Measurements from ENCODE around the gene IL1RAPL1. TPM values are rescaled to one million over a fixed set of nuclear protein-coding genes. Genes with fewer than 3 reads are reported as not detected.

IL1RAPL1 gene
- total RNA-seq, 1 donor from 2014 or later: 0.66 TPM

DNA sequence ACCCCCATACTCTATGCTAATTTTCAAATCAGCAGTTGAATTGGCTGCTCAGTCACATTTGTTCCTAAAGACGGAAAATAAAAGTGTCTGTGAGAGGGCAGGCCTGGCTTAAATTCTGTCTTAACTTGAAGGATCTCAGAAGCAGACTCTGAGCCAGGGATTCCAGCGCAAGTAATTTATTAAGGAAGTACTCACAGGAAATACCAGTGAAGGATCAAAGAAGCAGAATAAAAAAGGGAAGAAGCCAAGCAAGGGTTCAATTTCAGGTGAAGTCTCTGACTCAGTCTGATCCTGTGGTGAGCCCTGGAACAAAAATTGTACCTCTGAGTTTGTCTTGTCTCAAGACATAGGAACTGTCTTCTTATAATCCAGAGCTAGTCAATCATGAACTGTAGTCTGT lies 52.2 kb downstream of the IL1RAPL1 start:
- TF ChIP-seq, protein P1, sequence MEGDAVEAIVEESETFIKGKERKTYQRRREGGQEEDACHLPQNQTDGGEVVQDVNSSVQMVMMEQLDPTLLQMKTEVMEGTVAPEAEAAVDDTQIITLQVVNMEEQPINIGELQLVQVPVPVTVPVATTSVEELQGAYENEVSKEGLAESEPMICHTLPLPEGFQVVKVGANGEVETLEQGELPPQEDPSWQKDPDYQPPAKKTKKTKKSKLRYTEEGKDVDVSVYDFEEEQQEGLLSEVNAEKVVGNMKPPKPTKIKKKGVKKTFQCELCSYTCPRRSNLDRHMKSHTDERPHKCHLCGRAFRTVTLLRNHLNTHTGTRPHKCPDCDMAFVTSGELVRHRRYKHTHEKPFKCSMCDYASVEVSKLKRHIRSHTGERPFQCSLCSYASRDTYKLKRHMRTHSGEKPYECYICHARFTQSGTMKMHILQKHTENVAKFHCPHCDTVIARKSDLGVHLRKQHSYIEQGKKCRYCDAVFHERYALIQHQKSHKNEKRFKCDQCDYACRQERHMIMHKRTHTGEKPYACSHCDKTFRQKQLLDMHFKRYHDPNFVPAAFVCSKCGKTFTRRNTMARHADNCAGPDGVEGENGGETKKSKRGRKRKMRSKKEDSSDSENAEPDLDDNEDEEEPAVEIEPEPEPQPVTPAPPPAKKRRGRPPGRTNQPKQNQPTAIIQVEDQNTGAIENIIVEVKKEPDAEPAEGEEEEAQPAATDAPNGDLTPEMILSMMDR (IDR thresholded peaks at IDR 0.05; ENCODE audit: partially characterized antibody, unreplicated experiment): no peak
- Mint-ChIP-seq H3K9me3 (ENCODE audit: unreplicated experiment) (no peaks in the 10 kb centered on the region), H3K4me1 (ENCODE audit: low read depth, unreplicated experiment) (no peaks in the 10 kb centered on the region), H3K27me3 (ENCODE audit: unreplicated experiment) (no peaks in the 10 kb centered on the region), H3K27ac (ENCODE audit: unreplicated experiment) (no peak overlapping the region), H3K4me3 (ENCODE audit: unreplicated experiment) (no peak overlapping the region), H3K36me3 (ENCODE audit: unreplicated experiment) (no peaks in the 10 kb centered on the region)
- no peak for DNase-seq

DNA sequence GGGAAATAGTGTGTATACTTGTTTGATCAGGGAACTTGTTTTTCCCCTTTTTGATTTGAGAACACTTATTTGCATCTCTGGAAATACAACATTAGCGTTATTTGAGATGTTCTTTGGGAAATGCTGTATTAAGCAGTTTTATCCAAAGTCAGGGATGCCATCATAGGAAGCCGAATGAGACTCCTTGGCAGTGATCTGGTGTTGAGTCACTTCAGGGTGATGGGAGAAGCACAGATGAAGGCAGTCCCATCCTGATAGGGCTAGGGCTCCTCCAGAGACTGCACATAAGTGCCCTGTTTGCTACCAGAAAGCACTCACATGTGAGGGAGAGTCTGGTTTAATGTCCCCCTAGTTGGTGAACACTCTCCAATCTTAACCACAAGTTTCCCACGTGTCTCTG lies 62.3 kb downstream of the IL1RAPL1 start:
- DNase-seq: no peak
- no peak overlapping the region for H3K4me3 Mint-ChIP-seq (ENCODE audit: unreplicated experiment)
- H3K27ac Mint-ChIP-seq (ENCODE audit: unreplicated experiment): no peak overlapping the region
- H3K9me3 Mint-ChIP-seq (ENCODE audit: unreplicated experiment): no peaks in the 10 kb centered on the region
- no peaks in the 10 kb centered on the region for H3K27me3 Mint-ChIP-seq (ENCODE audit: unreplicated experiment)
- H3K36me3 Mint-ChIP-seq (ENCODE audit: unreplicated experiment): no peaks in the 10 kb centered on the region
- H3K4me1 Mint-ChIP-seq (ENCODE audit: low read depth, unreplicated experiment): no peaks in the 10 kb centered on the region
- TF ChIP-seq, protein P1 (IDR thresholded peaks at IDR 0.05; ENCODE audit: partially characterized antibody, unreplicated experiment): no peak

DNA sequence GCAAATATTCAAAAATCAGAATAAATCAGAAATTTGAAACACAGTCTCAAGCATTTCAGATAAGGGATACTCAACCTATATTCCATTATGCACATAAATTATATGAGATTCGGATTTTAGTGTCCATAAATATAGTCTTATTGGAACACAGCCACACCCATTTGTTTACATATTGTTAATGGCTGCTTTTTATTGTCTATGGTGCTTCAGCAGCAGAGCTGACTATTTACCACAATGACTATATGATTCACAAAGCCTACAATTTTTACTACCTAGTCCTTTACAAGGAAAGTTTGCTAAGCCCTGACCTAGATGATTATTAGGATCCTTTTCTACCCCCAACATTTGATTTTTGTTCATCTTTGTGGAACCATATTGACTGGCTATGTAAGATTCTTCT lies 63.9 kb downstream of the IL1RAPL1 start:
- H3K27me3 Mint-ChIP-seq (ENCODE audit: unreplicated experiment): no peaks in the 10 kb centered on the region
- no peaks in the 10 kb centered on the region for H3K9me3 Mint-ChIP-seq (ENCODE audit: unreplicated experiment)
- DNase-seq: no peak

DNA sequence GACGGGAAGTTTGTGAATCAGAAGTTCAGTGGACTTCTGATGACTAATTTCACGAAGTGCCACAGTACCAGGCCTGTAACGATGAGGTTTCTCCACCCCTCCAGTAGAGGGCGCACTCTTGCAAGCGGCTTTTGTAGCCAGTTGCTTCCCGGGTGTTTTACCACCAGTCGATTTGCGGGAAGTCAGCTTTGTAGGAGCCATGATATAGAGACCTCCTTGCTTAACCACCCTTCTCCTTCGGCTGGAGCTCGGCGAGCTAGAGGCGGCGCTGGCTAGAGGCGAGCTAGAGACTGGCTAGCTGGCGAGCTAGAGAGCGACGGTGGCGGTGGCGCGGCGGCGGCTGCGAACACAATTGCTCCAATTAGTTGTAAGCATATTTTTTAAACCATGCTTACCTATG lies 72.0 kb downstream of the IL1RAPL1 start:
- no peaks in the 10 kb centered on the region for H3K27me3 Mint-ChIP-seq (ENCODE audit: unreplicated experiment)

More for the DNA sequence above, 63.9 kb downstream of the IL1RAPL1 start:
- TF ChIP-seq, protein P1 (IDR thresholded peaks at IDR 0.05; ENCODE audit: partially characterized antibody, unreplicated experiment): no peak
- no peaks in the 10 kb centered on the region for H3K4me1 Mint-ChIP-seq (ENCODE audit: low read depth, unreplicated experiment)
- H3K36me3 Mint-ChIP-seq (ENCODE audit: unreplicated experiment): no peaks in the 10 kb centered on the region
- H3K4me3 Mint-ChIP-seq (ENCODE audit: unreplicated experiment): no peak overlapping the region
- no peak overlapping the region for H3K27ac Mint-ChIP-seq (ENCODE audit: unreplicated experiment)

DNA sequence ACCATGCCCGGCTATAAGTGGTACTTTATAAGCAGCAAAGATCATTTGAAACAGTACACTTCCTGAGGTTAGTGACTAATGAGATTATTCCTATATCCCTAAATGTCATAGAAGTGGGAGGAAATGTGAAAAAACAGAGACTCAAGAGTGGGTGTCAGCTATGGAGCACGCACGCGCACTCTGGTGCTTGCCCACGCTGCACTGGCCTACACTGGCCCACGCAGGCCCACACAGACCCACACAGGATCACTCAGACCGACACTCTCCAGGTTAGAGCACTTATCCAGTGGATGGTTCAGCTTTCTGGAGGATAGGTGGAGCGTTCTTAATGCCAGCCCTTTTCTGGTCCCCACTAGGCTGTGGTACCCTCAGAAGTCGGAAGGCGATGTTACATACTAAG lies 78.5 kb downstream of the IL1RAPL1 start:
- no peak overlapping the region for H3K4me3 Mint-ChIP-seq (ENCODE audit: unreplicated experiment)
- H3K27ac Mint-ChIP-seq (ENCODE audit: unreplicated experiment): no peak overlapping the region
- TF ChIP-seq, protein P1 (IDR thresholded peaks at IDR 0.05; ENCODE audit: partially characterized antibody, unreplicated experiment): no peak
- no peaks in the 10 kb centered on the region for H3K4me1 Mint-ChIP-seq (ENCODE audit: low read depth, unreplicated experiment)
- no peaks in the 10 kb centered on the region for H3K9me3 Mint-ChIP-seq (ENCODE audit: unreplicated experiment)
- DNase-seq: no peak
- H3K36me3 Mint-ChIP-seq (ENCODE audit: unreplicated experiment): no peaks in the 10 kb centered on the region
- H3K27me3 Mint-ChIP-seq (ENCODE audit: unreplicated experiment): no peaks in the 10 kb centered on the region

More for the DNA sequence above, 72.0 kb downstream of the IL1RAPL1 start:
- DNase-seq: no peak
- Mint-ChIP-seq H3K27ac (ENCODE audit: unreplicated experiment) (no peak overlapping the region), H3K4me3 (ENCODE audit: unreplicated experiment) (no peak overlapping the region), H3K4me1 (ENCODE audit: low read depth, unreplicated experiment) (no peaks in the 10 kb centered on the region), H3K9me3 (ENCODE audit: unreplicated experiment) (no peaks in the 10 kb centered on the region), H3K36me3 (ENCODE audit: unreplicated experiment) (no peaks in the 10 kb centered on the region)
- TF ChIP-seq, protein P1 (IDR thresholded peaks at IDR 0.05; ENCODE audit: partially characterized antibody, unreplicated experiment): peak; percentile 39

Measured in glutamatergic neuron (in vitro differentiated cells).